Kidney (tissue), 14 donors: ENCODE results near the gene LRRK1. TPM values are rescaled to one million over a fixed set of nuclear protein-coding genes. Genes with fewer than 3 reads are reported as not detected.

Experiments used
- DNase-seq, 5 donors: peaks; one replicate each; pipeline ENCODE4 v3.0.0-alpha.2; 2013 to 2020
- FAIRE-seq: peaks from 2 replicates; lab custom pipeline; 2012; peaks lifted over from hg19 to GRCh38; lab: Jason Lieb, UNC
- H3K27ac ChIP-seq, 2 donors: one replicate each; pipeline ENCODE4 v1.7.0; 2013; ENCODE audit warnings: low read depth in 2 of 2, low read length in 2 of 2, inconsistent platforms in 1 of 2
- H3K27me3 ChIP-seq: one replicate; pipeline ENCODE4 v1.7.1; 2013; ENCODE audit warnings: low read length, inconsistent platforms; ENCODE audit not compliant: control insufficient read depth, insufficient read depth
- H3K36me3 ChIP-seq, 3 donors: one replicate each; pipeline versions ENCODE4 v1.7.0 to v1.7.1; 2013; ENCODE audit warnings: low read length in 3 of 3, control low read depth in 1 of 3, inconsistent platforms in 1 of 3; ENCODE audit not compliant: insufficient read depth in 3 of 3, control insufficient read depth in 2 of 3
- H3K4me1 ChIP-seq, 3 donors: one replicate each; pipeline versions ENCODE4 v1.7.0 to v1.7.1; 2013; ENCODE audit warnings: low read length in 3 of 3, inconsistent platforms in 1 of 3, low read depth in 1 of 3; ENCODE audit not compliant: control insufficient read depth in 2 of 3, insufficient read depth in 2 of 3
- H3K4me3 ChIP-seq, 3 donors: one replicate each; pipeline versions ENCODE4 v1.7.0 to v1.8.1; 2013; ENCODE audit warnings: low read length in 3 of 3, control low read depth in 1 of 3, inconsistent platforms in 1 of 3
- H3K9ac ChIP-seq, 3 donors: one replicate each; pipeline versions ENCODE4 v1.7.0 to v1.7.1; 2013; ENCODE audit warnings: low read length in 3 of 3, control low read depth in 1 of 3, inconsistent platforms in 1 of 3
- H3K9me3 ChIP-seq, 3 donors: one replicate each; pipeline versions ENCODE4 v1.7.0 to v1.7.1; 2013; ENCODE audit warnings: low read length in 3 of 3, control low read depth in 1 of 3, inconsistent platforms in 1 of 3; ENCODE audit not compliant: control insufficient read depth in 2 of 3, insufficient read depth in 1 of 3
- intact Hi-C: fragments of 100-400 bp; cut with DNase I; formaldehyde crosslinking; loops from one replicate; pipeline ENCODE4 v1.11.1; 2022
- polyA plus RNA-seq: library from polyadenylated mRNA; stranded (reverse); fragments of 350-450 nt; fragmentation: Illumina TruSeq; extraction: RNeasy Lipid Tissue Mini Kit (QIAGEN cat#74804); gene quantifications from one replicate; pipeline ENCODE4 v1.2.3, GENCODE V29; 2014; ENCODE audit warnings: low read depth, low replicate concordance; ENCODE audit not compliant: insufficient read depth
- total RNA-seq: library from RNA; stranded (reverse); fragmentation: NEBNext Ultra II Directional; extraction: Animal tissue kit (Norgen Biotek cat#: 25700); gene quantifications from one replicate; pipeline ENCODE4 v1.2.1, GENCODE V29; 2021
- TF ChIP-seq, protein P1 (sequence below): IDR thresholded peaks from 3 replicates; pipeline ENCODE4 v1.5.1; 2012; ENCODE audit warnings: mild to moderate bottlenecking, moderate library complexity, borderline replicate concordance; ENCODE audit not compliant: insufficient read depth; ENCODE audit errors: extremely low read depth
- donor health status: control.
- donor health status: control.
- donor health status: control.
- donor health status: control.
- donor health status: control.
- donor health status: DM: yes; HTN: yes; CAD: no.
- donor health status: Normal renal cell carcinoma (clear cell type).

Gene LRRK1
- total and polyA plus RNA-seq, 2 donors from 2014 or later: 1.1 to 24.9 TPM

GRCh38 chr15:100920516-100921135 lies 1.5 kb downstream of the LRRK1 start:
- Histone ChIP-seq H3K4me1 (no peaks in the 10 kb centered on the region), H3K27ac (no peak overlapping the region), H3K9ac (no peak overlapping the region), H3K36me3 (no peaks in the 10 kb centered on the region), H3K4me3 (no peak overlapping the region), H3K9me3 (no peaks in the 10 kb centered on the region), H3K27me3 (peaks cover 7% of the 10 kb centered on the region)
- TF ChIP-seq, protein P1, sequence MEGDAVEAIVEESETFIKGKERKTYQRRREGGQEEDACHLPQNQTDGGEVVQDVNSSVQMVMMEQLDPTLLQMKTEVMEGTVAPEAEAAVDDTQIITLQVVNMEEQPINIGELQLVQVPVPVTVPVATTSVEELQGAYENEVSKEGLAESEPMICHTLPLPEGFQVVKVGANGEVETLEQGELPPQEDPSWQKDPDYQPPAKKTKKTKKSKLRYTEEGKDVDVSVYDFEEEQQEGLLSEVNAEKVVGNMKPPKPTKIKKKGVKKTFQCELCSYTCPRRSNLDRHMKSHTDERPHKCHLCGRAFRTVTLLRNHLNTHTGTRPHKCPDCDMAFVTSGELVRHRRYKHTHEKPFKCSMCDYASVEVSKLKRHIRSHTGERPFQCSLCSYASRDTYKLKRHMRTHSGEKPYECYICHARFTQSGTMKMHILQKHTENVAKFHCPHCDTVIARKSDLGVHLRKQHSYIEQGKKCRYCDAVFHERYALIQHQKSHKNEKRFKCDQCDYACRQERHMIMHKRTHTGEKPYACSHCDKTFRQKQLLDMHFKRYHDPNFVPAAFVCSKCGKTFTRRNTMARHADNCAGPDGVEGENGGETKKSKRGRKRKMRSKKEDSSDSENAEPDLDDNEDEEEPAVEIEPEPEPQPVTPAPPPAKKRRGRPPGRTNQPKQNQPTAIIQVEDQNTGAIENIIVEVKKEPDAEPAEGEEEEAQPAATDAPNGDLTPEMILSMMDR: no peak
- DNase-seq (no peak), FAIRE-seq (no peak)
- intact Hi-C loops: no loop called here

DNA sequence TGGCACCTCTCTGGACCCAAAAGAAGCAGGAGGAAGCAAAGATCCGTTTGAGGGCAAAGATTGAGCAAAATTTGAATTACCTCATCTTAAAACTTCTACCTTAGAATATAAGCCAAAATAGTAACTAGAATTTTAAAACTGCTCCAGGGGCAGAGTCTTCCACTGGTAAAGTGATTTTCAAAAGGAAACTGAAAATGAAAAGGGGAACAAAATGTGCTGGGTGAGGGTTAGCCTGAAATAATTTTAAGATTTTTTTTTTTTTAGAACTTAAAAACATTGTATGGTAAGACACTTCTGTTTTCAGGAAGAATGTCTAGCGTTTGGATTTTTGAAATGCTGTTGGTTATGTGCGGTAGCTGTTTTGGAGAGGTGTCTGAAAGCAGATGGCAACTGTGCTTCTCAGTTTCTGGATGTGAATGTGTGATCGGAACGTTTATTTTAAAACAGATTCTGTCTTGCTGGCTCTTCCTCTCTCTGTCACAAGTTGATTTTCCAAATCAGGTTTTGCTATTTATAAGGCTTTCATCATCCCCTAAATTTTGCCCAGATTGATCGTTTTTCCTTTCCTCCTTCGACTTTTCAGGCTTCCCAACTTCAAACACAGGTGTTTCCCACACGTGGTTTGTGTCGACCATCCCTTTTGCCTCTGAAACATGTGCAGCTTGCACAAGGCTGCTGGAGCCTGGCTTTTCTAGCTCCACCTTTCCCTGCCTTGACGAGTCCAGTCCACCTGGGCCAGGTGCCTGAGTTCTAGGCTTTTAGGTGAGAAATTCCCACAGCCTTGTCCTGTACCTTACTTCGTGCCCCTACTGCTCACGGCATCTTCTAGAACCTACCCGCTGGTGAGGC lies 3.3 kb downstream of the LRRK1 start:
- TF ChIP-seq, protein P1: no peak
- no peak for FAIRE-seq
- no peak overlapping the region for H3K9ac ChIP-seq
- no peaks in the 10 kb centered on the region for H3K4me1 ChIP-seq
- no peak overlapping the region for H3K4me3 ChIP-seq
- peaks cover 7% of the 10 kb centered on the region for H3K27me3 ChIP-seq
- H3K27ac ChIP-seq: no peak overlapping the region
- H3K9me3 ChIP-seq: no peaks in the 10 kb centered on the region
- intact Hi-C loops: no loop called here
- DNase-seq: no peak
- no peaks in the 10 kb centered on the region for H3K36me3 ChIP-seq

DNA sequence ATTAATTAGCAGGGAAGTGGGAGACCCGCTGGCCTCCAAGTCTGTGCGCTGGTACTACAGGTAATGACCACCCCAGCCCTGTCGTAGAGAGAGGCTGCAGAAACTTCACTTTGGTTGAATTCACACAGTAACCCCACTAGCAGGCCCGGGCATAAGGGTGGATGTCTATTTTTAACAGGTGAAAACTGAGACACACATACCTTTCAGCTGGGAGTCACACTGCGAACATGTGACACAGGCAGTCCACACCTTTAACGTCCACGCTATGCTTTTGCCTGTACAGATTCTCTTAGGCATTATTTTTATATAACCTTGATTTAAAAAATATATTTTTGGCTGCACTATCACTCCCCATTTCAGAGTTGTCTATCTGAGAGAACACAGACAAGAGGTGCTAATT lies 3.9 kb downstream of the LRRK1 start:
- peaks cover 7% of the 10 kb centered on the region for H3K27me3 ChIP-seq
- no peak overlapping the region for H3K27ac ChIP-seq
- H3K4me1 ChIP-seq: no peaks in the 10 kb centered on the region
- no peak overlapping the region for H3K9ac ChIP-seq
- no peaks in the 10 kb centered on the region for H3K36me3 ChIP-seq
- FAIRE-seq (no peak), DNase-seq (no peak)
- intact Hi-C loops: no loop called here
- H3K9me3 ChIP-seq: no peaks in the 10 kb centered on the region
- H3K4me3 ChIP-seq: no peak overlapping the region
- TF ChIP-seq, protein P1: no peak
